Measurements from ENCODE around the gene LY6G6D.

The LY6G6D gene

GRCh38 chr6:31765910-31766794, 51.0 kb downstream of the LY6G6D start:
- H3K27me3 ChIP-seq (replicated peaks in 2 of 5; ENCODE audit: control insufficient read depth in 4 of 5, insufficient read depth in 5 of 5, low read length in 4 of 5) = no peaks in the 10 kb centered on the region
- no peaks in the 10 kb centered on the region for H3K9me3 ChIP-seq (ENCODE audit: control extremely low read depth in 1 of 5, control insufficient read depth in 4 of 5, insufficient read depth in 2 of 5, low read depth in 1 of 5, low read length in 4 of 5)
- peaks cover 6 to 34% (median 27%) of the 10 kb centered on the region in 4 experiments for H3K36me3 ChIP-seq (ENCODE audit: control insufficient read depth in 4 of 4, insufficient read depth in 4 of 4, low read length in 3 of 4)
- DNase-seq = no peak
- H3K4me3 ChIP-seq (ENCODE audit: control insufficient read depth in 1 of 7, extremely low read depth in 1 of 7, insufficient read depth in 4 of 7, low read depth in 2 of 7, low read length in 6 of 7) = peak overlapping the region in 2 of 7 experiments; percentile 19 to 33
- ChIA-PET POLR2A (no interaction called here), CTCF (interaction anchor here (1.2 to 13.2 kb wide), 4 partner anchors 14 to 54 kb away, joined by 3 to 268 read pairs (median 4); partner anchors contain the start of genes CLIC1, DDAH2, MPIG6B and MSH5)
- peaks cover 2 to 12% (median 9%) of the 10 kb centered on the region in 4 experiments for H3K4me1 ChIP-seq (ENCODE audit: control extremely low read depth in 1 of 4, control insufficient read depth in 4 of 4, insufficient read depth in 4 of 4, low read length in 3 of 4)
- WGBS (ENCODE audit: insufficient coverage) = 87% methylated on average over 31 of the region's 42 CpGs
- no peak overlapping the region for H3K27ac ChIP-seq (ENCODE audit: insufficient read depth in 1 of 2, low read depth in 1 of 2, low read length in 2 of 2, poor library complexity in 1 of 2, severe bottlenecking in 2 of 2)

DNA sequence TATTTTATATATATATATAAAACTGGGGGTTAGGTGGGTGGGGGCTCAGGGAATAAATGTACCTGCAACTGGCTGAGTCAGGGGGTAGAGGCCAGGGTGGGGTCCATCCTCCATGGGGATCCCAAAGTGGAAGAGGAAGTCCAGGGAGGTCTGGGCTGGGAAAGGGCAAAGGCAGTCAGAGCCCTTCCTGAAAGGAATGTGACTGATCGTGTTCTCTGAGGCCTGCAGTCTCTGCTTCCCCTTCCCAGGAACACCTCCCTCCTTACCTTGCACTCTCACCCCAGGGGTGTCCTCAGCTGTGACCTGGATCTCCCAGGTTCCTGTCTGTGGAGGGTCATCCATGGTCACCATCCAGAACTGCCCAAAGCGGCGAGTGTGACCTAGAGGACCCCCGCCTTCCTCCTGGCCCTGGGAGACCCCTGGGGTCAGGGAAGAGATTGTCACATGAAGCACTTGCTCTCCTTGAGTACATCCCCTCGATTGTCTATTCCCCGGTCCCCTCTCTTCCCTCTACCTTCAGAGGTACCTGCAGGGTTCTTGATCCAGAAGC, 52.0 kb downstream of the LY6G6D start:
- CTCF ChIA-PET = interaction anchor here (1.2 to 13.2 kb wide), 2 partner anchors 15 to 35 kb away, joined by 3 to 268 read pairs; partner anchors contain the start of genes CLIC1, DDAH2, MPIG6B and MSH5
- H3K4me3 ChIP-seq (ENCODE audit: control insufficient read depth in 1 of 7, extremely low read depth in 1 of 7, insufficient read depth in 4 of 7, low read depth in 2 of 7, low read length in 6 of 7) = no peak overlapping the region
- no peak overlapping the region for H3K27ac ChIP-seq (ENCODE audit: insufficient read depth in 1 of 2, low read depth in 1 of 2, low read length in 2 of 2, poor library complexity in 1 of 2, severe bottlenecking in 2 of 2)
- peaks cover 2 to 15% (median 10%) of the 10 kb centered on the region in 4 experiments for H3K4me1 ChIP-seq (ENCODE audit: control extremely low read depth in 1 of 4, control insufficient read depth in 4 of 4, insufficient read depth in 4 of 4, low read length in 3 of 4)
- H3K27me3 ChIP-seq (replicated peaks in 2 of 5; ENCODE audit: control insufficient read depth in 4 of 5, insufficient read depth in 5 of 5, low read length in 4 of 5) = no peaks in the 10 kb centered on the region
- DNase-seq = no peak
- H3K9me3 ChIP-seq (ENCODE audit: control extremely low read depth in 1 of 5, control insufficient read depth in 4 of 5, insufficient read depth in 2 of 5, low read depth in 1 of 5, low read length in 4 of 5) = no peaks in the 10 kb centered on the region
- POLR2A ChIA-PET = no interaction called here
- peaks cover 0 to 24% (median 18%) of the 10 kb centered on the region in 4 experiments for H3K36me3 ChIP-seq (ENCODE audit: control insufficient read depth in 4 of 4, insufficient read depth in 4 of 4, low read length in 3 of 4)
- 92% methylated on average over 5 of the region's 6 CpGs for WGBS (ENCODE audit: insufficient coverage)

All from common myeloid progenitor, CD34-positive (primary cell).